GM12892 (cell line): ENCODE measurements around the gene PPP2R5E.

ENCODE experiments used
- POLR2A ChIP-seq: IDR thresholded peaks from 2 replicates; pipeline ENCODE4 v1.6.1; 2011; ENCODE audit warnings: low read depth, low read length, control low read depth
- POLR2AphosphoS5 ChIP-seq: IDR thresholded peaks from 2 replicates; pipeline ENCODE4 v1.6.1; 2011; ENCODE audit warnings: low read depth, low read length, control low read depth
- TAF1 ChIP-seq: IDR thresholded peaks from 2 replicates; pipeline ENCODE4 v1.6.1; 2011; ENCODE audit warnings: low read depth, mild to moderate bottlenecking, control low read depth, low read length, borderline replicate concordance

DNA sequence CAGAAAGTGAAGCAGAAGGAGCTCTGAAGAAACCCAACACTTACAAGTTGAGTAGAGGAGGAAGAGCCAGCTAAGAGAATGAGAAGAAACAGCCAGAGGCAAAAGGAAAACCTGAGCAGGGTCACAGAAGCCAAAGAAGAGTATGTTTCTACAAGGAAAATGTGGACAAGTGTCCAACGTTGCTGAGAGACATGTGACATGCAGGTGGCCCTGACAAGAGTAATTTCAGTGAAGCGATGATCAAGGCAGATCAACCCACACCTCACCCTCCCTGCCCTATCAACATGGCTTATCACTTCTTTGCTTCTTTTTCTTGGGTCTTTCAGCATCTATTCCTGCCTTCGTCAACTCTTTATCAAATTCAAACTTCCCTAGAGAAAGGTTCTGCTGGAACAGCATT is 68.3 kb downstream of the PPP2R5E start:
- no peak for TF ChIP-seq POLR2A
- no peak for TF ChIP-seq POLR2AphosphoS5
- no peak for TF ChIP-seq TAF1
